ENCODE results near the gene MAPKAPK2.

GRCh38 chr1:206649261-206649921 lies 35.3 kb upstream of the MAPKAPK2 start:
- TF ChIP-seq EZH2 (IDR thresholded peaks at IDR 0.05; ENCODE audit: insufficient read depth, poor library complexity, severe bottlenecking) (no peak), EZH2phosphoT487 (IDR thresholded peaks at IDR 0.05; ENCODE audit: insufficient read depth, low read depth) (no peak)

Data from GM23248 (cell line).